Activated CD4-positive, alpha-beta T cell treated with anti-CD3 and anti-CD28 coated beads, Interleukin-2, amount 50 U/mL, for 48 hours (primary cell): ENCODE results near the gene RRM2.

ENCODE experiments used
- DNase-seq, 2 experiments: peaks; one replicate each; pipeline ENCODE4 v3.0.0-alpha.2; 2020

RRM2 gene

DNA sequence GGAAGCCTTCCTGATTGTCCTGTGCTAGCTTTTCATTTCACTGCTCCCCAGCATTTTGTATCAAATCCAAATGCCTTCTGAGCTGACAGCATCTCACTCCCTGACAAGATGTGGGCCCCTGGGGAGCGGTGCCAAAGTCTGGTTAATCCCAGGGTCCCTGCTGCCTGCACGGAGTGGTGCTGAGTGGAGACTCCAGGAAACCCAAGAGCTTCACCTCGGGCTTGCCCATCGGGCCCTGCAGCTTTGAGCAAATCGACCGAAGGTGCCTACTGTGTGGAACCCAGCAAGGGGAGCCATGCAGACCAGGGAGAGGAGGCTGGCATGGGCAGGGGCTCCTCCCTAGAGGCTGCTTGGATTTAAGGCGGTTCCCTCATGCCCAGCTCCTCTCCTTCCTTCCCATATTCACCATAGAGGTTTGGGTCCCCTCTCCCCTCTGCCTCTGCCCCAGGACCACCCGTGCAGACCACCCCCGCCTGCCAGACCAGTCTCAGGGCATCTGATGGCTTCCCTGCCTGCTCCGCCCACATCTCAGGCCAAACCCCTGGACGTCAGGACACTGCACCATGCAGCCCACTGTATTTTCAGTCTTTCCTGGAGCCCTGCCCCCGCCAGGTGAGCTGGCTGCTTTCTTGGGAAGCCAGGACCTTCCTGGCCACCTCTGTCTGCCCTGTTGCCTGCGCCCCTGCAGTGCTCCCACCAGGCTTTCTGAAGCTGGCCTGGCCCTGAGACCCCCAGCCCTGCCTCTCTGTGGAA, 37.8 kb downstream of the RRM2 start:
- no peak for DNase-seq

DNA sequence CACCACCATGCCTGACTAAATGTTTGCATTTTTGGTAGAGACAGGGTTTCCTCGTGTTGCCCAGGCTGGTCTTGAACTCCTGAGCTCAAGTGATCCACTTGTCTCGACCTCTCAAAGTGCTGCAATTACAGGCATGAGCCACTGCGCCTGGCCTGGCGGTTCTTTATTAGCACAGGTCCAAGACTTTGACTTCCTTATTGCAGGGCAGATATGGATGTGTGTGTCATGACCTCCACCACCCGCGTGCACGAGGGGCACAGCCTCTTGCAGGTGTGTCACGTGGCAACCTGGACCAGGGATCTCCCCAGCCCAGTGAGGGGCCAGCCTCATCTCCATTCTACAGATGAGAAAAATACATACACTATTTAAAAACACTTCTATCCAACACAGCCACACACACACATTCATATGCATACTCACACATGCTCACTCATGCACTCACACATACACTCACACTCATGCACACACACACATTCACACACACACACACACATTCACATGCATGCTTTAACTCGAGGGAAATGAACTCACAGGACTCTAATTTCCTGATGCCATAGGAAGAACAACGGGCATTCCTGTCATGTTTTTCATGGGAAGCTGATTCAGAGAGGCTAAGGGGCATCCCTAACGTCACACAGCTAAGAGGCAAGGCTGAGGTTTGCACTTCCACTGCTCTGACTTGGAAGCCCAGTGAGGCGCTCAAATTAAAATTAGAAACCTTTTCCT, 38.8 kb downstream of the RRM2 start:
- no peak for DNase-seq

DNA sequence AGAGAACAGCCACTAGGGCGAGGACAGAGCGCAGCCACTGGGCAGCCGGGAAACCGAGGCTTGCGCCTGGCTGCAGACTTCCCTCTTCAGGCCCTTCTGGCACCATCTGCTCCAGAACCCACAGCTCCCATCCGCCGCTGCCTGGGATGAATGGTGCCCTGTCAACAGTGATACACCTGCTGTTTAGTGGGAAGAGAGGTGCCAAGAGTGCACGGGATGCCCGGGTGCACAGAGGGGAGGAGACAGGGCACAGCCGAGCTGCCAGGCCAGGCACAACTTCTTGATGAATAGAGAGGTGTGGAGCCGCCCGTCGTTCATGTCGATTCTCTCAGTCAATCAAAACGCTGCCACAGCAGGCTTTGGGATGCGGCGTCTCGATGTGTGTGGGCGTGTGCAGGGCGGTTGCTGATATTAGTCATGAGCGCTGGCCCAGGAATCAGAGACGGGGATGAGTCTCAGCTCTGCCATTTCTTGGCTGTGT, 39.5 kb downstream of the RRM2 start:
- peak in 1 of 2 experiments; percentile 46 for DNase-seq

DNA sequence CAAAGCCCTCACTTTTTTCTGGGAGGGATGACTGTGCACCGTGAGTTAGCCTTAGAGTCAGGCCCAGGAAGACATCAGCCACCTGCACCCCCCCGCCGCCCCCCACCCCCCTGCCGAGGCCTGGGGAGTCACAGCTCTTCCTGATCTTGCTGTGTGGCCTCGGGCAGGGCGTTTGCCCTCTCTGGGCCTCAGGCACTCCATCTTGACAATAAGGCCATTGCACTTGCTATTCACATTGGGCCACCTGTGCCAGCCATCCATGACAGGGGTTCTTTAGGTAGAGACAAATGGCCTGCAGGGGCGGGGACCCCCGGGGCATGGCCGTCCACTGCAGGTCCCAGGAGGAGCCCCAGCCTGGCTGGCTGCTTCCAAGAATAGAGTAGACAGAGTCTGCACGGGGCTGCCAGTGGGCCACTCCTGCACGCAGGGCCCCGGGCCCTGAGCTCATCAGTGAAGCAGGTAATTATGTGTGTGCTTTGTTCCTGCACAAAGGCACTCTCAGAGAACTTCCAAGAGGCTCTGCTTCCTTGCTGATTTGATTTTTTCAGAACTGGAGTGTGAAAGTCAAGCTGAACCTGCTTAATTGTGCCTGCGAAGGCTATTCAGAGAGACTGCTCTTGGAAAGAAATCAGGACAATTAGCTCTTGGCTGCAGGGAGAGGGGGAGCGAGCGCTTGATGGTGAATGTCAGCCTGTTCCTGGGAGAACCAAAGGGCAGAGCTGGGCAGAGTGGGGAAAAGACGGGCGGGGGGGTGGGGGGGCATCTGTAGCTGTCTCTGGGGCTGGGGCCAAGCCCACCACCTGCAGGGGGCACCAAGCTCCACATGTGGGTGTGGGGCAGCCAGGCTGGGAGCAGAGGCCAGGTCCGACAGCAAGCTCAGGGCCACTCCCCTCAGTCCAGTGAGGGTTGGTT, 40.3 kb downstream of the RRM2 start:
- no peak for DNase-seq

- no peak for DNase-seq
Observed at GRCh38 chr2:10163498-10164486, 41.3 kb downstream of the RRM2 start.

- no peak for DNase-seq
Observed at GRCh38 chr2:10164601-10165000, 42.1 kb downstream of the RRM2 start.

DNA sequence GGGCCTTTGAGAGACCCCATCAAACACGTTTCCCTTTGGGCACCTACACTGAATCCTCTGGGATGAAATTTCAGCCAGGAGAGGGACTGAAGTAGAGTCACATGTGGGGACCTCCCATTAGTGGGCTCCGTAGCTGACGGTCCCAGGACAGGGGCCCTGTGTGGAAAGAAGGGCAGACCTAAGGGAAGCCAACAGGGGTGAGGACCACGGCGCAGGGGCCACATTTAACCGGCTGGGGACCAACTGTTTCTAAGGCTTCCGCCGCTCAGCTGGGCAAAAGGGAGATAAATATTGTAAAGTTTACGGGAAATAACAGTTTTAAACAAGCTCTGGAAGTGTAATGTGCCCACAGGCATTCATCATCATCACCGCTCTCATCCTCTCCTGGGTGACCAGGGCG, 42.7 kb downstream of the RRM2 start:
- DNase-seq: no peak

- no peak for DNase-seq
Observed at GRCh38 chr2:10165861-10166675, 43.5 kb downstream of the RRM2 start.

DNA sequence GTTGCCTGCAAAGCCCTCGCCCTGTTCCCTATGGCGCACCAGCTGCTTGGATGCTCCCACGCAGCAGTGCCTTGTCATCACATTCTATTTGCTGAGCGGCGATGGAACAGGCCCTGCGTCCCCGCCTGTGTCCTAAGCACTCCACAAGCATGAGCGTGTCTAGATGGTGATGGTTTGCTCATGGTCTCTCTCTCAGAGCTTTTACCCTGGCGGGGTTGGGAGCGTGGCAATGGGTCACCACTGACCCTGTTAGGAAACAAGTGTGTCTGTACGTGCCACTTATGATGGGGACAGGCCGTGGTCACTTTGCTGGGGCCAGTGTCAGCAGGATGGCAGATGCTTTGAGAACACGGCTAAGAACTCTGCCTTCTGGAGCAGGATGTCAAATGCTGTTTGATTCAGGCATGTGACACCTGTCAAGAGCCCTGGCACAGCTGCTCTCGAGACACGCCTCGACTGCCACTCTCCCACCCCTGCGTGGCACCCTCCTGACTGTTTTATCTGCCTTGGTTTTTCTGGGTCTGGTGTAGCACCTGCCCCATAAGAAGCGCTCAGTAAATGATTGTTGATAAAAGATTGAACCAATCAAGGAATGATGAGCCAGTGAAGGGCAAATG, 44.2 kb downstream of the RRM2 start:
- no peak for DNase-seq

- no peak for DNase-seq
Observed at GRCh38 chr2:10167316-10167715, 44.8 kb downstream of the RRM2 start.

DNA sequence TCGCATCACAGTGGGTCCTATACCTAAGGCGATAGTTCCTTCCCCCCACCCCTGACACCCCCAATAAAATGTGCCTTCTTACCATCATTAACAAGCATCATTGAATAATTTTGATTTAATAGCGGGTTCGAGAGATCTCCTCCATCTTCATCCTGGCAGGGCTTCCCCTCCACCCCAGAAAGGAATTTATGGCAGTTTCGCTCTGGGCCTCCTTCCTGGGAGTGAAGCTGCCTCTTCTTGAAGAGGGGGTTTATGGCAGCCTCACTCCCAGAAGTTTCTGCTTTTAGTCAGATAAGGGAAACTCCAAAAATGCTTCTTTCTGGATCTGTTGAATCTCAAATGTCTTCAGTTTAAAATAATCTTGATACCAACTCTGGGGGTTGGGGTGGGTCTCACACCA, 45.7 kb downstream of the RRM2 start:
- DNase-seq: no peak

GRCh38 chr2:10169053-10169578, 46.6 kb downstream of the RRM2 start:
- no peak for DNase-seq

- no peak for DNase-seq
Observed at GRCh38 chr2:10169581-10169980, 47.0 kb downstream of the RRM2 start.

DNA sequence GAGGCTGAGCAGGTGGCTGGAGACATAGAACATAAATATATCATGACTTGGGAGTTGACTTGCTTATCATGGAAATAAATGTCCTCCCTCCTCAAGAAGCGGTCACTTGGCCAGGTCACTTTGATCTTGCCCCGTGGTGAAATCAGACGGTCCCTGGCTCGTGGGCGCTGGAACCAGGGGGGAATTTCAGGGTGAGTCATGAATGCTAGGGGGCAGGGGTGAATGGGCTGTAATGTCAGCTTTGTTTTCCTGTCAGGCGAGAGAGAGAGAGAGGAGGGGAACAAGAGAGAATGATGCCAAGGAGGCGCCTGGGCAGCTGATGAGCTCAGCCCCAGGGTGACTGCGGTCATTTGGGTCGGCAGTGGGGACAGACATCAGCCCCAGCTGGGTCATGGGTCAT, 47.7 kb downstream of the RRM2 start:
- DNase-seq: no peak

DNA sequence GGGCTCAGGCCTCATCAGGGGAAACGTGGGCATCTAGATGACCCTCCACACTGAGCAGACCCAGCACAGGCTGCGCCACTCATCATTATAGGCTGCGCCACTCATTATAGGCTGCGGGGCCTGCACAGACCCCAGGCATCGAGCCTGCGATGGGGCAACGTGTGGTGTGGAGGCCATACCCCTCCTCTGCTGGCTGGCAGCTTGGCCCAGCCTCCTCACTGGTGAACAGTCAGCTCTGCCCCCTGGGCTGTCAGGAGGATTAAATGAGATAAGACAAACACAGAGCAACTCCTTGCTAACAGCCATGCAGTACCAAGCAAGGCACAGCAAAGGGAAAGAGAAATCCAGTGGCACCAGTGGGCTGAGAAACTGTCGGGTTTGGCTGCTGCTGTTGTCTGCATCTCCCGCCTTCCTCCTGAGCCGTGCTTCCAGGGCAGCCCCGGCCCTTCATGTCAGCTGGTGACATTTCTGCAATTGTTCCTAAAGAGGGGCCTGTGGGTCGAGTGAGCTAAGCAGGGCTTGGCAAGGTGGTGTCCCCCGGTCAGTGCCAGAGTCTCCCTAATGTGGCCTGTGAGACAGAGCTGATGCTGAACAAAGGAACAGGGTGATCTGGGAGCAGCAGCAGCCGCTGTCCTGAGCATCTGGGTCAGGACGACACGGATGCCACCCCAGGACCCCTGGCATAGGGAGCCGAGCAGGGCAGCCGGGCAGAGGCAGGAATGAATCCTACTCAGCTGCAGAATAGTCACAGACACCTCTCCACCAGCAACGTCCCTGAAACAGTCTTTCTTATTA, 48.7 kb downstream of the RRM2 start:
- DNase-seq: no peak

DNA sequence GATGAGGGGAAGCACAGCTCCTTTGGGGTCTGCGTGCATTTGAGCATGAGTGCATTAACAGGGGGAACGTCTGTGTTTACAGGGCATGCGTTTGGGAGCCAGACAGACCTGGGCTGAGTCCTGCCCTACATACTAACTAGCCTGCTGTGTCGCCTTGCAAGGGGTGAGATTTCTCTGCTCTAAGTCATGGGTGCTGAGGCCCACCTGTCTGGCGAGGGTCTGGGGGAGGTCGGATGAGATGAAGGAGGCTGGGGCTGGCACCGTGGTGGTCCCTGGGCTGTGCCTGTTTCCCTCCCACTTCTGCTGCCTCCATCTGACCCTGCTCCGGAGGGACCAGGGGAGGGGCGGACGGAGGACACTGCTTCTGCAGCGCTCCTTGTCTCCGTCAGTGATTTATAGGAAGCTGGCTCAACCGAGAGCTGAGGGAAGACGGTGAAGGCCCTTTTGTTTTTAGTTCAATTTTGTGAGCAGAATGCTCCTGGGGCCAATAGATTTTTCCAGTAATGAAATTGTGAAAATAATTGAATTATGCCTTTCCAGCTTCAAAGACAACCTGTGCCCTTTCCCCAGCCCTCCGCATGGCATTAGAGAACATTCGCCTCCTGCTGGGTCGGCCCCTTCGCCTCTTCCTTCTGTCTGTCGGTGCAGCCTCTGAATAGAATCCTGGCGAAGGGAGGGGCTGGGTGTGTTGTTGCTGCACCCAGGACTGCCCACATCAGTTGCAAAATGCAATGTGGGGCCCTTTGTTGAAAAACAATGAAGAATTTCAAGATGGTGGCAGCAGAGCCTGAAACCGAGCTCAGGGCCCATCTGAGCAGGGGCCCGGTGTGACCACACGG, 49.7 kb downstream of the RRM2 start:
- no peak for DNase-seq

- DNase-seq: no peak
Observed at GRCh38 chr2:10173258-10174005, 50.9 kb downstream of the RRM2 start.

DNA sequence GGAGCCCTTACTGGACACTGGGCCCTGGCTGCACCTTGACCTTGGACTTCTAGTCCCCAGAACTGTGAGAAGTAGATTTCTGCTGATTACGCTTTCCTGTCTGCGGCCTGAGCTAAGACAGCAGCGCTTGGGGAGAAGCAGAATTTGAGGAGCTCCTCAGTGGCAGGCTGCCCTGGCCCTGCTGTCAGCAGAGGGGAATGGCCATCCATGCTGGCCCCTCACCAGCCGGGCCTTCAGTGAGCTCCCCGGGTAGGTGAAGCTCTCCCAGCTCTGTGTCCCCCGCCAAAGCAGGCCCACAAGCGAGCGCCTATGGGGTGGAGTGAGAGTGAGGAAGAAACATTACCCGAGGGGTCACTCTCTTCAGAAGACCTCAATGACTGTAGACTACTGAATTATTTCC, 51.6 kb downstream of the RRM2 start:
- DNase-seq: no peak
